ENCODE results near the gene PTK7. TPM values are rescaled to one million over a fixed set of nuclear protein-coding genes. Genes with fewer than 3 reads are reported as not detected.

PTK7 gene
- total RNA-seq, 5 donors from 2014 or later (not counting 1 experiment from before 2014, with no cell fraction given), result 0.56 to 11.3 (median 1.6) TPM

DNA sequence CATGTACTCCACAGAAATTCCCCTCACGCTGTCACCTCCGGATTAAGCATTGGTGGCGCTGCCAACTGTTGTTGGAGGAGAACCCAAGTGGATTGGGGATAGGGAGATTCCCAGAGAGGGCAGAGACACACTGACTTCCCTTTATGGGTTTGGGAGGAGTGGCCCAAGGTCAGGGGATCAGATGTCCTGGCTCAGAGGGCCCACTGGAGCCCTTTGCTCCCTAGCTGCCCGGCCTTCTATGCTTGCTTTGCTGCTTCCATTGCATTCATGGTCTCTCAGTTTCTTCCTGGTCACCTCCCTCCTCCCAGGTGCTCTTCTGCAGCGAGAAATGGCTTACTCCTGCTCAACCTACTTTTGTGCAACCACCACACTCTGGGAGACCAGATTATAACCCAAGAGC is 120.2 kb downstream of the PTK7 start:
- H3K4me1 Mint-ChIP-seq, result peaks cover 0 to 8% (median 4%) of the 10 kb centered on the region in 3 donors
- ChIA-PET POLR2A (no interaction called here), CTCF (no interaction called here)
- ATAC-seq (replicated peaks in 1 of 4) (no peak), DNase-seq (peak in 1 of 35 experiments; percentile 0)
- peaks cover 54% of the 10 kb centered on the region for H3K36me3 Mint-ChIP-seq
- H3K27ac Mint-ChIP-seq, result no peak overlapping the region
- H3K9me3 Mint-ChIP-seq, result no peaks in the 10 kb centered on the region
- H3K27ac ChIP-seq (ENCODE audit: low read length), result no peak overlapping the region
- H3K27me3 Mint-ChIP-seq, result no peaks in the 10 kb centered on the region
- no peaks in the 10 kb centered on the region for H3K27me3 ChIP-seq (replicated peaks in 1 of 2; ENCODE audit: control insufficient read depth in 2 of 2, extremely low read depth in 1 of 2, insufficient read depth in 2 of 2, low read length in 1 of 2)
- no peaks in the 10 kb centered on the region for H3K4me1 ChIP-seq (ENCODE audit: control insufficient read depth in 1 of 2, extremely low read depth in 1 of 2, insufficient read depth in 2 of 2, low read length in 2 of 2)
- H3K4me3 Mint-ChIP-seq, result no peak overlapping the region
- no peaks in the 10 kb centered on the region for H3K9me3 ChIP-seq
- no peak overlapping the region for H3K4me3 ChIP-seq (ENCODE audit: control insufficient read depth in 1 of 2, extremely low read depth in 1 of 2, low read length in 1 of 2)
- peaks cover 15 to 74% of the 10 kb centered on the region in 2 donors for H3K36me3 ChIP-seq (ENCODE audit: control insufficient read depth in 2 of 2, extremely low read depth in 1 of 2, insufficient read depth in 1 of 2, low read length in 1 of 2)
- WGBS (ENCODE audit: insufficient coverage), result 88% methylated on average over 3 of the region's 5 CpGs

GRCh38 chr6:43199912-43200311 is 123.8 kb downstream of the PTK7 start:
- DNase-seq, result peak in 1 of 35 experiments; percentile 9
- WGBS (ENCODE audit: insufficient coverage), result 100% methylated on average over 4 of the region's 6 CpGs
- no peaks in the 10 kb centered on the region for H3K4me1 ChIP-seq (ENCODE audit: control insufficient read depth in 1 of 2, extremely low read depth in 1 of 2, insufficient read depth in 2 of 2, low read length in 2 of 2)
- ATAC-seq (replicated peaks in 1 of 4), result no peak
- peaks cover 44% of the 10 kb centered on the region for H3K36me3 Mint-ChIP-seq
- no peaks in the 10 kb centered on the region for H3K27me3 ChIP-seq (replicated peaks in 1 of 2; ENCODE audit: control insufficient read depth in 2 of 2, extremely low read depth in 1 of 2, insufficient read depth in 2 of 2, low read length in 1 of 2)
- H3K4me3 ChIP-seq (ENCODE audit: control insufficient read depth in 1 of 2, extremely low read depth in 1 of 2, low read length in 1 of 2), result no peak overlapping the region
- H3K36me3 ChIP-seq (ENCODE audit: control insufficient read depth in 2 of 2, extremely low read depth in 1 of 2, insufficient read depth in 1 of 2, low read length in 1 of 2), result peaks cover 15 to 62% of the 10 kb centered on the region in 2 donors
- no peaks in the 10 kb centered on the region for H3K9me3 ChIP-seq
- CTCF ChIA-PET, result no interaction called here
- POLR2A ChIA-PET, result interaction anchor here in 1 of 2 donors (0.6 kb wide), 2 partner anchors 246 to 560 kb away, joined by 3 to 4 read pairs; no protein-coding TSS in a partner anchor
- H3K27ac ChIP-seq (ENCODE audit: low read length), result no peak overlapping the region
- H3K4me3 Mint-ChIP-seq, result no peak overlapping the region
- H3K4me1 Mint-ChIP-seq, result no peaks in the 10 kb centered on the region
- no peaks in the 10 kb centered on the region for H3K9me3 Mint-ChIP-seq
- no peaks in the 10 kb centered on the region for H3K27me3 Mint-ChIP-seq
- H3K27ac Mint-ChIP-seq, result peak overlapping the region in 1 of 2 donors; percentile 6

DNA sequence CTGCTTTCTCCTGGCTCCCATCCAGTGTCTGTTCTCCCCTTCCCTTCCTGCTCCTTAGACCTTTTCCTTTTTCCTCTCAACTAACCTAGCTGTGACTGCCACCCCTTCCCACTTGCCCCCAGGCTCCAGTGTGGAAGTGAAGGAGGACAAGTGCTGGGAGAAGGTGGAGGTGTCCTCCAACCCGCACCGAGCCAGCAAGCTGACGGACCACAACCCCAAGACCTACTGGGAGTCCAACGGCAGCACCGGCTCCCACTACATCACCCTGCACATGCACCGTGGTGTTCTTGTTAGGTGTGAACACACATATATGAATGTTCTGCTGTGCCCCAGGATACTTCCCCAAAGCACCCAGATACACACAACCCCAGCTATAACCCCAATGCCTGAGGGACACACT is 124.4 kb downstream of the PTK7 start:
- Mint-ChIP-seq H3K36me3 (peaks cover 43% of the 10 kb centered on the region), H3K27me3 (no peaks in the 10 kb centered on the region), H3K4me1 (no peaks in the 10 kb centered on the region), H3K27ac (peak overlapping the region in 1 of 2 donors; percentile 36), H3K4me3 (no peak overlapping the region), H3K9me3 (no peaks in the 10 kb centered on the region)
- WGBS (ENCODE audit: insufficient coverage), result no CpG with 5 or more reads among the region's 6 CpGs
- POLR2A ChIA-PET, result no interaction called here
- Histone ChIP-seq H3K4me3 (ENCODE audit: control insufficient read depth in 1 of 2, extremely low read depth in 1 of 2, low read length in 1 of 2) (no peak overlapping the region), H3K36me3 (ENCODE audit: control insufficient read depth in 2 of 2, extremely low read depth in 1 of 2, insufficient read depth in 1 of 2, low read length in 1 of 2) (peaks cover 16 to 57% of the 10 kb centered on the region in 2 donors), H3K27ac (ENCODE audit: low read length) (no peak overlapping the region), H3K9me3 (no peaks in the 10 kb centered on the region), H3K4me1 (ENCODE audit: control insufficient read depth in 1 of 2, extremely low read depth in 1 of 2, insufficient read depth in 2 of 2, low read length in 2 of 2) (no peaks in the 10 kb centered on the region), H3K27me3 (replicated peaks in 1 of 2; ENCODE audit: control insufficient read depth in 2 of 2, extremely low read depth in 1 of 2, insufficient read depth in 2 of 2, low read length in 1 of 2) (no peaks in the 10 kb centered on the region)
- no peak for ATAC-seq (replicated peaks in 1 of 4)
- no peak for DNase-seq
- CTCF ChIA-PET, result interaction anchor here in 1 of 2 donors (0.6 kb wide), 1 partner anchor 1853 kb away, joined by 7 read pairs; no protein-coding TSS in a partner anchor

- peaks cover 10 to 48% of the 10 kb centered on the region in 2 donors for H3K36me3 ChIP-seq (ENCODE audit: control insufficient read depth in 2 of 2, extremely low read depth in 1 of 2, insufficient read depth in 1 of 2, low read length in 1 of 2)
- no peak overlapping the region for H3K27ac ChIP-seq (ENCODE audit: low read length)
- H3K4me3 Mint-ChIP-seq, result no peak overlapping the region
- ChIA-PET CTCF (no interaction called here), POLR2A (interaction anchor here in 1 of 2 donors (0.6 kb wide), 1 partner anchor 365 kb away, joined by 3 read pairs; no protein-coding TSS in a partner anchor)
- ATAC-seq (replicated peaks in 1 of 4), result no peak
- no peaks in the 10 kb centered on the region for H3K27me3 ChIP-seq (replicated peaks in 1 of 2; ENCODE audit: control insufficient read depth in 2 of 2, extremely low read depth in 1 of 2, insufficient read depth in 2 of 2, low read length in 1 of 2)
- 89% methylated on average over 3 of the region's 5 CpGs for WGBS (ENCODE audit: insufficient coverage)
- peak overlapping the region in 1 of 2 donors; percentile 3 for H3K27ac Mint-ChIP-seq
- H3K9me3 Mint-ChIP-seq, result no peaks in the 10 kb centered on the region
- DNase-seq, result no peak
- peaks cover 46% of the 10 kb centered on the region for H3K36me3 Mint-ChIP-seq
- H3K9me3 ChIP-seq, result no peaks in the 10 kb centered on the region
- H3K4me1 ChIP-seq (ENCODE audit: control insufficient read depth in 1 of 2, extremely low read depth in 1 of 2, insufficient read depth in 2 of 2, low read length in 2 of 2), result no peaks in the 10 kb centered on the region
- H3K27me3 Mint-ChIP-seq, result no peaks in the 10 kb centered on the region
- H3K4me3 ChIP-seq (ENCODE audit: control insufficient read depth in 1 of 2, extremely low read depth in 1 of 2, low read length in 1 of 2), result no peak overlapping the region
- no peaks in the 10 kb centered on the region for H3K4me1 Mint-ChIP-seq
Measured at GRCh38 chr6:43202451-43202850, 126.3 kb downstream of the PTK7 start.

DNA sequence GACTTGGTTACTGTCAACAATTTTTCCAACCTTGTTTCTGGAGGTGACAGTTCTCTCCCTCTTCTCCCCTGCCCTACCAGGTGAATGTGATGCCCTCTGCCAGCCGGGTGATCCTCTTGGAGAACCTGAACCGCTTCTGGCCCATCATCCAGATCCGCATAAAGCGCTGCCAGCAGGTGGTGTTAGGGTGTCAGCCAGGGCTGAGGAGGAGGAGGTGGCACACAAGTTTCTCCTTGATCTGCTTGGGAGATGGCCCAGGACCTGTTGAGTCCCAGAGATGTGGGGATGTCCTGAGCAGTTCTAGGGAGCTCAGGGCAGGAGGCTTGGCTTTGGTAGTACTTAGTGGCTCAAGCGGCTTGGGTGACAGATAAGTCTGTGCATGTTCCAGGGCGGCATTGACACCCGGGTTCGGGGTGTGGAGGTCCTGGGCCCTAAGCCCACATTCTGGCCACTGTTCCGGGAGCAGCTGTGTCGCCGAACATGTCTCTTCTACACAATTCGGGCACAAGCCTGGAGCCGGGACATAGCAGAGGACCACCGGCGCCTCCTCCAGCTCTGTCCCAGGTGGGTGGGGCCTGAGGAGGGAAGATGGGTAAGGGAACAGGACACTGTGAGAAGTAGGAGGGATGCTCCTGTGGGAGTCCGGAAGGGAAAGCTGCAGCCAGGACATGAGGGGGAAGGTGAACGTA is 127.1 kb downstream of the PTK7 start:
- no peaks in the 10 kb centered on the region for H3K4me1 Mint-ChIP-seq
- peaks cover 42% of the 10 kb centered on the region for H3K36me3 Mint-ChIP-seq
- H3K9me3 ChIP-seq, result no peaks in the 10 kb centered on the region
- H3K4me3 ChIP-seq (ENCODE audit: control insufficient read depth in 1 of 2, extremely low read depth in 1 of 2, low read length in 1 of 2), result no peak overlapping the region
- DNase-seq (no peak), ATAC-seq (replicated peaks in 1 of 4) (no peak)
- CTCF ChIA-PET, result no interaction called here
- 98% methylated on average over 16 of the region's 17 CpGs for WGBS (ENCODE audit: insufficient coverage)
- H3K4me3 Mint-ChIP-seq, result no peak overlapping the region
- no peaks in the 10 kb centered on the region for H3K27me3 Mint-ChIP-seq
- no peak overlapping the region for H3K27ac ChIP-seq (ENCODE audit: low read length)
- POLR2A ChIA-PET, result interaction anchor here in 1 of 2 donors (0.6 kb wide), 1 partner anchor 365 kb away, joined by 3 read pairs; no protein-coding TSS in a partner anchor
- H3K27me3 ChIP-seq (replicated peaks in 1 of 2; ENCODE audit: control insufficient read depth in 2 of 2, extremely low read depth in 1 of 2, insufficient read depth in 2 of 2, low read length in 1 of 2), result no peaks in the 10 kb centered on the region
- no peaks in the 10 kb centered on the region for H3K9me3 Mint-ChIP-seq
- H3K36me3 ChIP-seq (ENCODE audit: control insufficient read depth in 2 of 2, extremely low read depth in 1 of 2, insufficient read depth in 1 of 2, low read length in 1 of 2), result peaks cover 10 to 44% of the 10 kb centered on the region in 2 donors
- no peaks in the 10 kb centered on the region for H3K4me1 ChIP-seq (ENCODE audit: control insufficient read depth in 1 of 2, extremely low read depth in 1 of 2, insufficient read depth in 2 of 2, low read length in 2 of 2)
- no peak overlapping the region for H3K27ac Mint-ChIP-seq

DNA sequence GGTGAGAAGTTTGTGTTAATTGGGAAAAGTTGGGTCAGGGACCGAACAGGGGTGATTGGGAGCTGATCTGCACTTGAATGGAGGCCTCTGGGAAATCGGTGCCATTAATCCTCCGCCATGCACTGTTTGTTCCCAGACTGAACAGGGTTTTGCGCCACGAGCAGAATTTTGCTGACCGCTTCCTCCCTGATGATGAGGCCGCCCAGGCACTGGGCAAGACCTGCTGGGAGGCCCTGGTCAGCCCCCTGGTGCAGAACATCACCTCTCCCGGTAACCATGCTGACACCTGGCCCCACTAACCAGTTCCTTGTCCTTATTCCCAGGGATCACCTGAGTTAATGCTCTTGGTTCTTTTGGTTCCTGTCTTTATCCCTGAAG is 127.6 kb downstream of the PTK7 start:
- 95% methylated on average over 7 of the region's 8 CpGs for WGBS (ENCODE audit: insufficient coverage)
- H3K9me3 Mint-ChIP-seq, result no peaks in the 10 kb centered on the region
- no peaks in the 10 kb centered on the region for H3K27me3 Mint-ChIP-seq
- no peak overlapping the region for H3K4me3 ChIP-seq (ENCODE audit: control insufficient read depth in 1 of 2, extremely low read depth in 1 of 2, low read length in 1 of 2)
- H3K36me3 ChIP-seq (ENCODE audit: control insufficient read depth in 2 of 2, extremely low read depth in 1 of 2, insufficient read depth in 1 of 2, low read length in 1 of 2), result peaks cover 8 to 39% of the 10 kb centered on the region in 2 donors
- no peaks in the 10 kb centered on the region for H3K4me1 ChIP-seq (ENCODE audit: control insufficient read depth in 1 of 2, extremely low read depth in 1 of 2, insufficient read depth in 2 of 2, low read length in 2 of 2)
- no peaks in the 10 kb centered on the region for H3K9me3 ChIP-seq
- CTCF ChIA-PET, result interaction anchor here in 1 of 2 donors (0.6 kb wide), 1 partner anchor 279 kb away, joined by 4 read pairs; no protein-coding TSS in a partner anchor
- H3K4me1 Mint-ChIP-seq, result no peaks in the 10 kb centered on the region
- DNase-seq (no peak), ATAC-seq (replicated peaks in 1 of 4) (no peak)
- POLR2A ChIA-PET, result no interaction called here
- no peak overlapping the region for H3K27ac ChIP-seq (ENCODE audit: low read length)
- H3K4me3 Mint-ChIP-seq, result no peak overlapping the region
- peaks cover 42% of the 10 kb centered on the region for H3K36me3 Mint-ChIP-seq
- H3K27me3 ChIP-seq (replicated peaks in 1 of 2; ENCODE audit: control insufficient read depth in 2 of 2, extremely low read depth in 1 of 2, insufficient read depth in 2 of 2, low read length in 1 of 2), result no peaks in the 10 kb centered on the region
- H3K27ac Mint-ChIP-seq, result no peak overlapping the region

Measured in T-cell (primary cell).